A673 (cell line): ENCODE data around the gene ALDH3B2.

Source experiments
- CTCF ChIP-seq: fragments of 300-800, 200-600 bp; sonication (generic); conservative IDR thresholded peaks from 2 replicates; pipeline ENCODE4 v1.5.1; 2017; ENCODE audit warnings: low read depth, mild to moderate bottlenecking, antibody characterized with exemption, low read length, moderate library complexity, mixed read lengths
- EZH2 ChIP-seq: fragments of 200-600 bp; sonication (generic); IDR thresholded peaks from 2 replicates; pipeline ENCODE4 v1.6.1; 2017; ENCODE audit warnings: borderline replicate concordance, low read depth, mild to moderate bottlenecking, mixed read lengths, antibody characterized with exemption, low read length; ENCODE audit not compliant: poor library complexity, severe bottlenecking

- no peak for TF ChIP-seq CTCF
- no peak for TF ChIP-seq EZH2
Observed at GRCh38 chr11:67631853-67632174, 42.6 kb downstream of the ALDH3B2 start.
